ENCODE data around the gene IQCH. TPM values are rescaled to one million over a fixed set of nuclear protein-coding genes. Genes with fewer than 3 reads are reported as not detected.

IQCH gene
- polyA plus RNA-seq, 1 donor (not counting 4 experiments of a cell fraction or from before 2014, with no cell fraction given): 2.6 TPM

- dilution Hi-C loops (cut with MboI; ENCODE audit: extremely low pct_ligation_motif_present, low sequenced_read_pairs): no loop called here
- FAIRE-seq: no peak
Measured at GRCh38 chr15:67515557-67515956, 261.0 kb downstream of the IQCH start.

GRCh38 chr15:67520321-67521028 lies 265.9 kb downstream of the IQCH start:
- Histone ChIP-seq H2AFZ (ENCODE audit: control insufficient read depth, low read length) (peak overlapping the region; percentile 95), H3K27ac (ENCODE audit: control insufficient read depth, insufficient read depth, low read length) (peak overlapping the region; percentile 93), H3K9me3 (ENCODE audit: control insufficient read depth, low read depth, low read length) (no peaks in the 10 kb centered on the region), H3K9ac (ENCODE audit: control insufficient read depth, extremely low read depth, insufficient read depth, low read length) (peak overlapping the region; percentile 97), H3K4me1 (ENCODE audit: control insufficient read depth, extremely low read depth, insufficient read depth, low read length) (peaks cover 10% of the 10 kb centered on the region), H3K79me2 (ENCODE audit: control insufficient read depth, insufficient read depth, low read length) (peaks cover 36% of the 10 kb centered on the region), H3K9me1 (ENCODE audit: control insufficient read depth, extremely low read depth, insufficient read depth, low read length) (no peaks in the 10 kb centered on the region), H3K4me2 (ENCODE audit: control insufficient read depth, extremely low read depth, insufficient read depth, low read depth, low read length) (peak overlapping the region; percentile 98), H3K36me3 (ENCODE audit: control insufficient read depth in 2 of 2, extremely low read depth in 1 of 2, insufficient read depth in 2 of 2, low read length in 2 of 2) (no peaks in the 10 kb centered on the region), H3K4me3 (ENCODE audit: control insufficient read depth in 2 of 3, extremely low read depth in 1 of 3, insufficient read depth in 2 of 3, low read depth in 1 of 3, low read length in 3 of 3) (peak overlapping the region; percentile 87 to 99 (median 93)), H3K27me3 (ENCODE audit: control insufficient read depth, extremely low read depth, insufficient read depth, low read length) (no peaks in the 10 kb centered on the region), H4K20me1 (ENCODE audit: control insufficient read depth, extremely low read depth, insufficient read depth, low read length) (no peaks in the 10 kb centered on the region)
- FAIRE-seq: no peak
- DNase-seq (ENCODE audit: low read depth, low spot score): no peak
- no peak for TF ChIP-seq CTCF (optimal IDR thresholded peaks at IDR 0.05 in 1 of 3, IDR thresholded peaks at IDR 0.05 in 1 of 3, conservative IDR thresholded peaks at IDR 0.05 in 1 of 3; ENCODE audit: extremely low read depth in 1 of 3, insufficient read depth in 2 of 3, low read length in 3 of 3)
- TF ChIP-seq EZH2 (IDR thresholded peaks at IDR 0.05; ENCODE audit: low read length): no peak
- dilution Hi-C loops (cut with MboI; ENCODE audit: extremely low pct_ligation_motif_present, low sequenced_read_pairs): no loop called here

More at GRCh38 chr15:67515557-67515956, 261.0 kb downstream of the IQCH start:
- H3K4me2 ChIP-seq (ENCODE audit: control insufficient read depth, extremely low read depth, insufficient read depth, low read depth, low read length): no peak overlapping the region
- H3K9me3 ChIP-seq (ENCODE audit: control insufficient read depth, low read depth, low read length): no peaks in the 10 kb centered on the region
- H3K79me2 ChIP-seq (ENCODE audit: control insufficient read depth, insufficient read depth, low read length): no peaks in the 10 kb centered on the region
- H4K20me1 ChIP-seq (ENCODE audit: control insufficient read depth, extremely low read depth, insufficient read depth, low read length): no peaks in the 10 kb centered on the region
- DNase-seq (ENCODE audit: low read depth, low spot score): no peak
- H3K4me1 ChIP-seq (ENCODE audit: control insufficient read depth, extremely low read depth, insufficient read depth, low read length): peaks cover 11% of the 10 kb centered on the region
- no peak overlapping the region for H3K27ac ChIP-seq (ENCODE audit: control insufficient read depth, insufficient read depth, low read length)
- H2AFZ ChIP-seq (ENCODE audit: control insufficient read depth, low read length): no peak overlapping the region
- H3K36me3 ChIP-seq (ENCODE audit: control insufficient read depth in 2 of 2, extremely low read depth in 1 of 2, insufficient read depth in 2 of 2, low read length in 2 of 2): peaks cover 0 to 2% of the 10 kb centered on the region in 2 experiments
- H3K9me1 ChIP-seq (ENCODE audit: control insufficient read depth, extremely low read depth, insufficient read depth, low read length): peaks cover under 1% of the 10 kb centered on the region
- H3K4me3 ChIP-seq (ENCODE audit: control insufficient read depth in 2 of 3, extremely low read depth in 1 of 3, insufficient read depth in 2 of 3, low read depth in 1 of 3, low read length in 3 of 3): no peak overlapping the region
- TF ChIP-seq CTCF (optimal IDR thresholded peaks at IDR 0.05 in 1 of 3, IDR thresholded peaks at IDR 0.05 in 1 of 3, conservative IDR thresholded peaks at IDR 0.05 in 1 of 3; ENCODE audit: extremely low read depth in 1 of 3, insufficient read depth in 2 of 3, low read length in 3 of 3) (no peak), EZH2 (IDR thresholded peaks at IDR 0.05; ENCODE audit: low read length) (no peak)
- H3K9ac ChIP-seq (ENCODE audit: control insufficient read depth, extremely low read depth, insufficient read depth, low read length): no peak overlapping the region
- H3K27me3 ChIP-seq (ENCODE audit: control insufficient read depth, extremely low read depth, insufficient read depth, low read length): no peaks in the 10 kb centered on the region
